ENCODE measurements around the gene BLMH. TPM values are rescaled to one million over a fixed set of nuclear protein-coding genes. Genes with fewer than 3 reads are reported as not detected.

Gene BLMH
- total and polyA plus RNA-seq, 2 donors (not counting 1 experiment from before 2014, with no cell fraction given) = 5.9 to 25.9 TPM

DNA sequence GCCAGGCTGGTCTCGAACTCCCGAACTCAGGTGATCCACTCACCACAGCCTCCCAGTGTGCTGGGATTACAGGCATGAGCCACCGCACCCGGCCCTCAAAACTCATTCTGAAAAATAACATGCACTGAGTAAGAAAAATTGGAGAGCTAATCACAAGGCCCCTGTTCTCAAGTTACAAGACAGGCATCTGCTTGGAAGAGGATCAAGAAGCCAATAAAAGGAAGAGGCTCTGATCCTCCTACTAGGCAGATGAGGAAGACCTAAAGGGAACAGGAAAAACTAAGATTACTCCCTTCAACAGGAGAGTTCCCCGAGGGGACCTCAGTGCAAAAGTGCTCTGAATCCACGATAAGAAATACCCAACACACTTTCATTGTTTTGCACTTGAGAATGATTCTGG, 18.4 kb downstream of the BLMH start:
- TF ChIP-seq CTCF (IDR thresholded peaks at IDR 0.05) (no peak), EZH2 (IDR thresholded peaks at IDR 0.05; ENCODE audit: borderline replicate concordance, insufficient read depth, low read depth, low read length, poor library complexity, severe bottlenecking) (no peak)
- ChIA-PET POLR2A (no interaction called here), CTCF (interaction anchor here (1.1 kb wide), 1 partner anchor 169 kb away, joined by 3 read pairs; no protein-coding TSS in a partner anchor)
- Histone ChIP-seq H3K36me3 (replicated peaks in 1 of 2; ENCODE audit: control extremely low read depth in 1 of 2, control insufficient read depth in 1 of 2, extremely low read depth in 1 of 2, insufficient read depth in 2 of 2, low read length in 1 of 2) (peaks cover 0 to 44% of the 10 kb centered on the region in 2 experiments), H3K9me3 (ENCODE audit: control extremely low read depth in 1 of 3, control insufficient read depth in 2 of 3, insufficient read depth in 1 of 3, low read length in 2 of 3) (no peaks in the 10 kb centered on the region), H3K27me3 (replicated peaks in 1 of 4; ENCODE audit: control extremely low read depth in 1 of 4, control insufficient read depth in 3 of 4, insufficient read depth in 4 of 4, low read length in 3 of 4) (no peaks in the 10 kb centered on the region), H3K79me2 (ENCODE audit: control insufficient read depth, insufficient read depth, low read length) (no peaks in the 10 kb centered on the region), H3K4me2 (replicated peaks; ENCODE audit: low read depth, low read length, poor library complexity, severe bottlenecking) (no peak overlapping the region), H3K4me1 (ENCODE audit: control insufficient read depth in 2 of 2, insufficient read depth in 2 of 2, low read length in 2 of 2) (no peaks in the 10 kb centered on the region), H3K9ac (ENCODE audit: low read length) (no peak overlapping the region), H3K4me3 (ENCODE audit: control extremely low read depth in 1 of 5, extremely low read depth in 1 of 5, insufficient read depth in 1 of 5, low read depth in 2 of 5, low read length in 4 of 5) (no peak overlapping the region), H2AFZ (ENCODE audit: insufficient read depth, low read depth, low read length, poor library complexity, severe bottlenecking) (no peak overlapping the region), H4K20me1 (ENCODE audit: control insufficient read depth, insufficient read depth, low read length, poor library complexity, severe bottlenecking) (no peaks in the 10 kb centered on the region), H3K27ac (ENCODE audit: low read length in 2 of 2) (no peak overlapping the region)
- no peak for DNase-seq
- Mint-ChIP-seq H3K4me3 (no peak overlapping the region), H3K9me3 (ENCODE audit: insufficient read depth) (no peaks in the 10 kb centered on the region), H3K27ac (no peak overlapping the region), H3K4me1 (no peaks in the 10 kb centered on the region), H3K27me3 (no peaks in the 10 kb centered on the region)
- no peak for ATAC-seq (ENCODE audit: low read depth)
- intact Hi-C loops (cut with micrococcal nuclease) = no loop called here
- no CpG with 5 or more reads among the region's 6 CpGs for WGBS (ENCODE audit: insufficient coverage)

- Histone ChIP-seq H3K4me3 (ENCODE audit: control extremely low read depth in 1 of 5, extremely low read depth in 1 of 5, insufficient read depth in 1 of 5, low read depth in 2 of 5, low read length in 4 of 5) (no peak overlapping the region), H3K27ac (ENCODE audit: low read length in 2 of 2) (no peak overlapping the region), H3K4me1 (ENCODE audit: control insufficient read depth in 2 of 2, insufficient read depth in 2 of 2, low read length in 2 of 2) (no peaks in the 10 kb centered on the region), H2AFZ (ENCODE audit: insufficient read depth, low read depth, low read length, poor library complexity, severe bottlenecking) (no peak overlapping the region), H3K9me3 (ENCODE audit: control extremely low read depth in 1 of 3, control insufficient read depth in 2 of 3, insufficient read depth in 1 of 3, low read length in 2 of 3) (no peaks in the 10 kb centered on the region), H4K20me1 (ENCODE audit: control insufficient read depth, insufficient read depth, low read length, poor library complexity, severe bottlenecking) (no peaks in the 10 kb centered on the region), H3K9ac (ENCODE audit: low read length) (no peak overlapping the region), H3K4me2 (replicated peaks; ENCODE audit: low read depth, low read length, poor library complexity, severe bottlenecking) (no peak overlapping the region), H3K36me3 (replicated peaks in 1 of 2; ENCODE audit: control extremely low read depth in 1 of 2, control insufficient read depth in 1 of 2, extremely low read depth in 1 of 2, insufficient read depth in 2 of 2, low read length in 1 of 2) (peaks cover 0 to 47% of the 10 kb centered on the region in 2 experiments), H3K79me2 (ENCODE audit: control insufficient read depth, insufficient read depth, low read length) (no peaks in the 10 kb centered on the region), H3K27me3 (replicated peaks in 1 of 4; ENCODE audit: control extremely low read depth in 1 of 4, control insufficient read depth in 3 of 4, insufficient read depth in 4 of 4, low read length in 3 of 4) (no peaks in the 10 kb centered on the region)
- Mint-ChIP-seq H3K27me3 (no peaks in the 10 kb centered on the region), H3K4me1 (no peaks in the 10 kb centered on the region), H3K9me3 (ENCODE audit: insufficient read depth) (no peaks in the 10 kb centered on the region), H3K27ac (no peak overlapping the region), H3K4me3 (no peak overlapping the region)
- intact Hi-C loops (cut with micrococcal nuclease) = no loop called here
- no peak for TF ChIP-seq CTCF (IDR thresholded peaks at IDR 0.05)
- ChIA-PET CTCF (interaction anchor here (0.5 kb wide), 1 partner anchor 72 kb away, joined by 3 read pairs; no protein-coding TSS in a partner anchor), POLR2A (no interaction called here)
- WGBS (ENCODE audit: insufficient coverage) = 100% methylated on average over 1 of the region's 6 CpGs
- ATAC-seq (ENCODE audit: low read depth) (no peak), DNase-seq (no peak)
Measured at GRCh38 chr17:30271102-30271501, 20.6 kb downstream of the BLMH start.

Measured in B cell (primary cell).